ENCODE results near the gene ANKRD12. TPM values are rescaled to one million over a fixed set of nuclear protein-coding genes. Genes with fewer than 3 reads are reported as not detected.

The ANKRD12 gene
- polyA plus RNA-seq, 1 donor from 2014 or later = 32.3 TPM

DNA sequence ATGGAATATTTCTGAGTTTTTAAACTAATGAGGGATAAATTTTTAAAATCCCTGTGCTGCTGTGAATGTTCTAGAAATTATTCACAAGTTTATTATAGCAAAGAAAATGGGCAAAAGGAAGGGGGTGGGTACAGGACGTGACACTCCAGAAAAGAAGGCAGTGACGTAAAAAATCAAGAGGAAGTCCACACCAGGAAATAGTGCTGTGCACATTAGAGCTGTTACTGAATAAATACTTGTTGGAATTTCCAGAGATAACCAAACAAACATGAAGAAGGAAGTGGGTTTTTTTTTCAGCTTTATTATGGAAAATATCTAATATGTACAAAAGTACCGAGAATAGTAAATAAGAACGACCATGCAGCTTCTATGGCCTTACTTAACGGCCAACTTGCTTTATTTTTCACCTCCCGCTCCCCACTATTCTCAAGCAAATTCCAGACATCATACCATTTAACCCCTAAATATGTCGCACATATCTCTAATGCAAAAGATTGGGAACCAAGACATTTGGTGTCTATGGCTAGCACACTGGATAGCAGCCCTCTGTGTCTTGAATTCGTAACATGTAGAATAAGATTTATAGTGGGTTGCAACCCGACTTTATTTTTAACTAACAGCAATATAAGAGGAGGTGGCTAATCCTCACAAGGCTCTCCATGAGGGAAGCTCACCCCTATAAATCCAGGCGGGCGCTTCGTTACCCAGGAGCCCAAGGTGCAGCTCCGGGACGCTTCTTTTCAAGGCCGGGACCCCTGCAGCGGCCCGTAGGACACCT is 34.7 kb upstream of the ANKRD12 start:
- H3K9ac ChIP-seq (ENCODE audit: low read length) = peak overlapping the region; percentile 92

DNA sequence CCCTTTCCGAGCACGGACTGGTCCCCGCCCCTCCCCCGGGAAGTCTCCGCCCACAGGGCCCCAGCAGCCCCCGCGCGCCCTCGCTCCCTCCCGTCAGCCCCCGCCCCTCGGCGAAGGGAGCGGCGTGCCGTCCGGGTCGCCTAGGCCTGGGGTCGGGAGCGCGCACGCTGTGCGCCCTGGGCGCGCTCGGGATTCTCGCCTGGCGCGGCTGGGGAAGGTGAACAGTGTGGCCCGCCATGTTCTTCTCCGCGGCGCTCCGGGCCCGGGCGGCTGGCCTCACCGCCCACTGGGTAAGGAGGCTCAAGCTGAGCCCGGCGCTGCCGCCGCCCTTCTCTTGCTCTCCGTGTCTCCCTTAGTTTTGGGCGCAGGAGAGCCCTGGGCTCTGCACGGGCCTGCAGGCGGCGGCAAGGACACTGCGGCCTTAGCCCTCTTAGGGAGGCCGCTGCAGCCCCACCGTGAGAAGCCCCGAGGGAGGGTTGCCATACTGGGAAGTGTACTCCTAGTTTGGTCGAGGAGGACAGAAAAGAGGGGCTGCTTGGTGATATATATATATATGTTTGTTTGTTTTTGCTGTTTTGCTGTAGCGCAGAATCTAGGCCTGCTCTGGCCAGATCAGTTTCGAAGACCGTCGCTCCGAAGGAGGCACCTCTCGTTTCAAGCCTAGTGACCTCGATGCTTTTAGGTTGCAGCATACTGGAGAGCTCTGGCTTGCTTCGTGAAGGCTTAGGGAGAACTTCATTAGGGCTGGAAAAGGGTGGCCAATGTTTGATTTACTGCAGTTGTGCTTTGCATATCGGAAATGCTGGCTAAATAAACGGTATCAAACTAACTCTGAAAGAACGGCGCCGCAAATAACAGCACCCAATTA is 33.8 kb upstream of the ANKRD12 start, which contains the start of gene NDUFV2:
Gene NDUFV2 (plus strand): TSS at position 192 of the 868 bp plus-strand sequence. CDS start 45 bp downstream, at position 237.
- Histone ChIP-seq H2AFZ (ENCODE audit: low read depth, low read length) (peak within 1 kb of the TSS; percentile 94), H3K9me3 (ENCODE audit: low read length) (no peaks in the 10 kb centered on the region), H3K36me3 (ENCODE audit: insufficient read depth, low read length) (no peaks in the 10 kb centered on the region), H3K9ac (ENCODE audit: low read length) (peak within 1 kb of the TSS; percentile 92), H4K20me1 (ENCODE audit: insufficient read depth) (peaks cover 5% of the 10 kb centered on the region), H3K4me3 (ENCODE audit: low read length) (peak within 1 kb of the TSS; percentile 70), H3K27me3 (ENCODE audit: insufficient read depth, low read depth, low read length) (no peaks in the 10 kb centered on the region), H3K79me2 (replicated peaks; ENCODE audit: insufficient read depth, low read length) (peaks cover 50% of the 10 kb centered on the region), H3K4me2 (ENCODE audit: low read length) (peak within 1 kb of the TSS; percentile 97), H3K27ac (ENCODE audit: low read length) (peak within 1 kb of the TSS; percentile 91), H3K9me2 (ENCODE audit: insufficient read depth, low read length) (no peaks in the 10 kb centered on the region), H3F3A (ENCODE audit: insufficient read depth, low read length, poor library complexity, severe bottlenecking) (peaks cover 3% of the 10 kb centered on the region)
- peak; percentile 81 for TF ChIP-seq MXI1 (conservative IDR thresholded peaks at IDR 0.05; ENCODE audit: poor library complexity, severe bottlenecking)
- peak; percentile 78 for TF ChIP-seq TAF1 (IDR thresholded peaks at IDR 0.05; ENCODE audit: low read depth)
- no peak for TF ChIP-seq RAD21 (conservative IDR thresholded peaks at IDR 0.05)
- TF ChIP-seq, protein P1, sequence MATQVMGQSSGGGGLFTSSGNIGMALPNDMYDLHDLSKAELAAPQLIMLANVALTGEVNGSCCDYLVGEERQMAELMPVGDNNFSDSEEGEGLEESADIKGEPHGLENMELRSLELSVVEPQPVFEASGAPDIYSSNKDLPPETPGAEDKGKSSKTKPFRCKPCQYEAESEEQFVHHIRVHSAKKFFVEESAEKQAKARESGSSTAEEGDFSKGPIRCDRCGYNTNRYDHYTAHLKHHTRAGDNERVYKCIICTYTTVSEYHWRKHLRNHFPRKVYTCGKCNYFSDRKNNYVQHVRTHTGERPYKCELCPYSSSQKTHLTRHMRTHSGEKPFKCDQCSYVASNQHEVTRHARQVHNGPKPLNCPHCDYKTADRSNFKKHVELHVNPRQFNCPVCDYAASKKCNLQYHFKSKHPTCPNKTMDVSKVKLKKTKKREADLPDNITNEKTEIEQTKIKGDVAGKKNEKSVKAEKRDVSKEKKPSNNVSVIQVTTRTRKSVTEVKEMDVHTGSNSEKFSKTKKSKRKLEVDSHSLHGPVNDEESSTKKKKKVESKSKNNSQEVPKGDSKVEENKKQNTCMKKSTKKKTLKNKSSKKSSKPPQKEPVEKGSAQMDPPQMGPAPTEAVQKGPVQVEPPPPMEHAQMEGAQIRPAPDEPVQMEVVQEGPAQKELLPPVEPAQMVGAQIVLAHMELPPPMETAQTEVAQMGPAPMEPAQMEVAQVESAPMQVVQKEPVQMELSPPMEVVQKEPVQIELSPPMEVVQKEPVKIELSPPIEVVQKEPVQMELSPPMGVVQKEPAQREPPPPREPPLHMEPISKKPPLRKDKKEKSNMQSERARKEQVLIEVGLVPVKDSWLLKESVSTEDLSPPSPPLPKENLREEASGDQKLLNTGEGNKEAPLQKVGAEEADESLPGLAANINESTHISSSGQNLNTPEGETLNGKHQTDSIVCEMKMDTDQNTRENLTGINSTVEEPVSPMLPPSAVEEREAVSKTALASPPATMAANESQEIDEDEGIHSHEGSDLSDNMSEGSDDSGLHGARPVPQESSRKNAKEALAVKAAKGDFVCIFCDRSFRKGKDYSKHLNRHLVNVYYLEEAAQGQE (IDR thresholded peaks at IDR 0.05; ENCODE audit: borderline replicate concordance) = peak; percentile 78
- peak; percentile 15 for TF ChIP-seq SMC3 (conservative IDR thresholded peaks at IDR 0.05; ENCODE audit: poor library complexity)
- no peak for TF ChIP-seq EZH2 (IDR thresholded peaks at IDR 0.05; ENCODE audit: borderline replicate concordance, insufficient read depth, low read length, poor library complexity, severe bottlenecking)

More for the DNA sequence above, 34.7 kb upstream of the ANKRD12 start:
- no peak for TF ChIP-seq TAF1 (IDR thresholded peaks at IDR 0.05; ENCODE audit: low read depth)
- no peak for TF ChIP-seq RAD21 (conservative IDR thresholded peaks at IDR 0.05)
- TF ChIP-seq SMC3 (conservative IDR thresholded peaks at IDR 0.05; ENCODE audit: poor library complexity) = no peak
- TF ChIP-seq, protein P1 (IDR thresholded peaks at IDR 0.05; ENCODE audit: borderline replicate concordance) = no peak
- TF ChIP-seq EZH2 (IDR thresholded peaks at IDR 0.05; ENCODE audit: borderline replicate concordance, insufficient read depth, low read length, poor library complexity, severe bottlenecking) = no peak
- TF ChIP-seq POLR2AphosphoS5 (IDR thresholded peaks at IDR 0.05) = no peak
- no peak for TF ChIP-seq EP300 (conservative IDR thresholded peaks at IDR 0.05; ENCODE audit: poor library complexity, severe bottlenecking)
- TF ChIP-seq MXI1 (conservative IDR thresholded peaks at IDR 0.05; ENCODE audit: poor library complexity, severe bottlenecking) = no peak
- TF ChIP-seq, protein P2, sequence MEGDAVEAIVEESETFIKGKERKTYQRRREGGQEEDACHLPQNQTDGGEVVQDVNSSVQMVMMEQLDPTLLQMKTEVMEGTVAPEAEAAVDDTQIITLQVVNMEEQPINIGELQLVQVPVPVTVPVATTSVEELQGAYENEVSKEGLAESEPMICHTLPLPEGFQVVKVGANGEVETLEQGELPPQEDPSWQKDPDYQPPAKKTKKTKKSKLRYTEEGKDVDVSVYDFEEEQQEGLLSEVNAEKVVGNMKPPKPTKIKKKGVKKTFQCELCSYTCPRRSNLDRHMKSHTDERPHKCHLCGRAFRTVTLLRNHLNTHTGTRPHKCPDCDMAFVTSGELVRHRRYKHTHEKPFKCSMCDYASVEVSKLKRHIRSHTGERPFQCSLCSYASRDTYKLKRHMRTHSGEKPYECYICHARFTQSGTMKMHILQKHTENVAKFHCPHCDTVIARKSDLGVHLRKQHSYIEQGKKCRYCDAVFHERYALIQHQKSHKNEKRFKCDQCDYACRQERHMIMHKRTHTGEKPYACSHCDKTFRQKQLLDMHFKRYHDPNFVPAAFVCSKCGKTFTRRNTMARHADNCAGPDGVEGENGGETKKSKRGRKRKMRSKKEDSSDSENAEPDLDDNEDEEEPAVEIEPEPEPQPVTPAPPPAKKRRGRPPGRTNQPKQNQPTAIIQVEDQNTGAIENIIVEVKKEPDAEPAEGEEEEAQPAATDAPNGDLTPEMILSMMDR (IDR thresholded peaks at IDR 0.05; ENCODE audit: poor library complexity, severe bottlenecking) = no peak
- Histone ChIP-seq H3K36me3 (ENCODE audit: insufficient read depth, low read length) (no peaks in the 10 kb centered on the region), H2AFZ (ENCODE audit: low read depth, low read length) (peak overlapping the region; percentile 94), H3K9me2 (ENCODE audit: insufficient read depth, low read length) (no peaks in the 10 kb centered on the region), H3K4me2 (ENCODE audit: low read length) (peak overlapping the region; percentile 97), H3K27me3 (ENCODE audit: insufficient read depth, low read depth, low read length) (no peaks in the 10 kb centered on the region), H3K27ac (ENCODE audit: low read length) (peak overlapping the region; percentile 91), H3K79me2 (replicated peaks; ENCODE audit: insufficient read depth, low read length) (peaks cover 42% of the 10 kb centered on the region), H3F3A (ENCODE audit: insufficient read depth, low read length, poor library complexity, severe bottlenecking) (peaks cover 3% of the 10 kb centered on the region), H3K4me3 (ENCODE audit: low read length) (peak overlapping the region; percentile 70), H3K9me3 (ENCODE audit: low read length) (no peaks in the 10 kb centered on the region), H4K20me1 (ENCODE audit: insufficient read depth) (peaks cover 2% of the 10 kb centered on the region)

All from neural cell (in vitro differentiated cells).